ENCODE measurements around the gene PCDH17. TPM values are rescaled to one million over a fixed set of nuclear protein-coding genes. Genes with fewer than 3 reads are reported as not detected.

PCDH17 gene
- total and polyA plus RNA-seq, 2 donors (not counting 1 experiment from before 2014, with no cell fraction given), result 0.07 to 0.17 TPM

- no peak overlapping the region for H3K27ac ChIP-seq (ENCODE audit: insufficient read depth, low read length)
- H3K4me2 ChIP-seq (ENCODE audit: extremely low read depth, insufficient read depth, low read length), result no peak overlapping the region
- H3K4me3 ChIP-seq (replicated peaks in 1 of 4; ENCODE audit: control extremely low read depth in 1 of 4, insufficient read depth in 1 of 4, low read depth in 3 of 4, low read length in 4 of 4), result no peak overlapping the region
- no peaks in the 10 kb centered on the region for H3K79me2 ChIP-seq (ENCODE audit: control insufficient read depth, insufficient read depth, low read length)
- no peak for DNase-seq (ENCODE audit: low read depth in 2 of 2)
- H4K20me1 ChIP-seq (ENCODE audit: control insufficient read depth, extremely low read depth, insufficient read depth, low read length), result no peaks in the 10 kb centered on the region
- no peaks in the 10 kb centered on the region for H3K9me3 ChIP-seq (ENCODE audit: control insufficient read depth, insufficient read depth, low read depth, low read length)
- H2AFZ ChIP-seq (ENCODE audit: low read length), result no peak overlapping the region
- TF ChIP-seq CTCF (conservative IDR thresholded peaks at IDR 0.05 in 1 of 2, IDR thresholded peaks at IDR 0.05 in 1 of 2; ENCODE audit: low read depth in 1 of 2, low read length in 2 of 2) (no peak), EZH2 (IDR thresholded peaks at IDR 0.05; ENCODE audit: low read length, missing control alignments) (no peak)
- H3K36me3 ChIP-seq (ENCODE audit: control insufficient read depth, insufficient read depth, low read length), result no peaks in the 10 kb centered on the region
- H3K9ac ChIP-seq (ENCODE audit: insufficient read depth, low read length), result no peak overlapping the region
- no peaks in the 10 kb centered on the region for H3K4me1 ChIP-seq (ENCODE audit: control insufficient read depth, extremely low read depth, insufficient read depth, low read length)
- H3K27me3 ChIP-seq (ENCODE audit: control insufficient read depth, insufficient read depth, low read length), result no peaks in the 10 kb centered on the region
Measured at GRCh38 chr13:57698851-57699250, 67.3 kb downstream of the PCDH17 start.

GRCh38 chr13:57704031-57704430 is 72.5 kb downstream of the PCDH17 start:
- no peak overlapping the region for H3K27ac ChIP-seq (ENCODE audit: insufficient read depth, low read length)
- no peak for DNase-seq (ENCODE audit: low read depth in 2 of 2)
- H3K9me3 ChIP-seq (ENCODE audit: control insufficient read depth, insufficient read depth, low read depth, low read length), result no peaks in the 10 kb centered on the region
- no peaks in the 10 kb centered on the region for H3K36me3 ChIP-seq (ENCODE audit: control insufficient read depth, insufficient read depth, low read length)
- no peaks in the 10 kb centered on the region for H3K79me2 ChIP-seq (ENCODE audit: control insufficient read depth, insufficient read depth, low read length)
- no peaks in the 10 kb centered on the region for H4K20me1 ChIP-seq (ENCODE audit: control insufficient read depth, extremely low read depth, insufficient read depth, low read length)
- H3K4me1 ChIP-seq (ENCODE audit: control insufficient read depth, extremely low read depth, insufficient read depth, low read length), result no peaks in the 10 kb centered on the region
- H3K4me3 ChIP-seq (replicated peaks in 1 of 4; ENCODE audit: control extremely low read depth in 1 of 4, insufficient read depth in 1 of 4, low read depth in 3 of 4, low read length in 4 of 4), result no peak overlapping the region
- H3K9ac ChIP-seq (ENCODE audit: insufficient read depth, low read length), result no peak overlapping the region
- no peak overlapping the region for H2AFZ ChIP-seq (ENCODE audit: low read length)
- TF ChIP-seq CTCF (conservative IDR thresholded peaks at IDR 0.05 in 1 of 2, IDR thresholded peaks at IDR 0.05 in 1 of 2; ENCODE audit: low read depth in 1 of 2, low read length in 2 of 2) (no peak), EZH2 (IDR thresholded peaks at IDR 0.05; ENCODE audit: low read length, missing control alignments) (no peak)
- H3K27me3 ChIP-seq (ENCODE audit: control insufficient read depth, insufficient read depth, low read length), result no peaks in the 10 kb centered on the region
- H3K4me2 ChIP-seq (ENCODE audit: extremely low read depth, insufficient read depth, low read length), result no peak overlapping the region

- H3K36me3 ChIP-seq (ENCODE audit: control insufficient read depth, insufficient read depth, low read length), result no peaks in the 10 kb centered on the region
- no peaks in the 10 kb centered on the region for H3K79me2 ChIP-seq (ENCODE audit: control insufficient read depth, insufficient read depth, low read length)
Measured at GRCh38 chr13:57716295-57716694, 84.8 kb downstream of the PCDH17 start.

More at GRCh38 chr13:57716295-57716694, 84.8 kb downstream of the PCDH17 start:
- no peaks in the 10 kb centered on the region for H3K27me3 ChIP-seq (ENCODE audit: control insufficient read depth, insufficient read depth, low read length)
- no peak overlapping the region for H3K4me2 ChIP-seq (ENCODE audit: extremely low read depth, insufficient read depth, low read length)
- H3K4me3 ChIP-seq (replicated peaks in 1 of 4; ENCODE audit: control extremely low read depth in 1 of 4, insufficient read depth in 1 of 4, low read depth in 3 of 4, low read length in 4 of 4), result no peak overlapping the region
- no peak for DNase-seq (ENCODE audit: low read depth in 2 of 2)
- no peaks in the 10 kb centered on the region for H3K4me1 ChIP-seq (ENCODE audit: control insufficient read depth, extremely low read depth, insufficient read depth, low read length)
- no peaks in the 10 kb centered on the region for H4K20me1 ChIP-seq (ENCODE audit: control insufficient read depth, extremely low read depth, insufficient read depth, low read length)
- no peak for TF ChIP-seq EZH2 (IDR thresholded peaks at IDR 0.05; ENCODE audit: low read length, missing control alignments)
- no peak for TF ChIP-seq CTCF (conservative IDR thresholded peaks at IDR 0.05 in 1 of 2, IDR thresholded peaks at IDR 0.05 in 1 of 2; ENCODE audit: low read depth in 1 of 2, low read length in 2 of 2)
- no peak overlapping the region for H2AFZ ChIP-seq (ENCODE audit: low read length)
- H3K9ac ChIP-seq (ENCODE audit: insufficient read depth, low read length), result no peak overlapping the region
- H3K9me3 ChIP-seq (ENCODE audit: control insufficient read depth, insufficient read depth, low read depth, low read length), result no peaks in the 10 kb centered on the region
- no peak overlapping the region for H3K27ac ChIP-seq (ENCODE audit: insufficient read depth, low read length)
